Heart left ventricle (tissue), 16 donors: Measurements from ENCODE around the gene GNAQ. TPM values are rescaled to one million over a fixed set of nuclear protein-coding genes. Genes with fewer than 3 reads are reported as not detected.

Experiments used
- ATAC-seq, 4 donors: fragments of 200-7000 bp; cut with Tn5 transposase; one replicate each; pipeline ENCODE4 v1.9.1; 2020 to 2022; ENCODE audit warnings: moderate library complexity in 4 of 4, mild to moderate bottlenecking in 3 of 4, moderate number of reproducible peaks in 1 of 4
- DNase-seq, 5 donors: peaks; one replicate each; pipeline ENCODE4 v3.0.0-alpha.2; 2020
- H3K27ac ChIP-seq, 12 donors: fragments of 200-600 bp; sonication (generic) in 4 of 12; one replicate each; pipeline versions ENCODE4 v1.5.0 to v1.8.0; 2016 to 2022; ENCODE audit warnings: mild to moderate bottlenecking in 2 of 12
- H3K27me3 ChIP-seq, 9 donors: fragments of 200-600 bp; sonication (generic) in 2 of 9; one replicate each; pipeline versions ENCODE4 v1.5.1 to v1.8.0; 2016 to 2022; ENCODE audit warnings: mild to moderate bottlenecking in 3 of 9
- H3K36me3 ChIP-seq, 9 donors: fragments of 200-600 bp; sonication (generic) in 2 of 9; one replicate each; pipeline versions ENCODE4 v1.5.0 to v1.8.0; 2018 to 2022; ENCODE audit warnings: mild to moderate bottlenecking in 2 of 9
- H3K4me1 ChIP-seq, 12 donors: fragments of 200-600 bp; sonication (generic) in 4 of 12; one replicate each; pipeline versions ENCODE4 v1.5.0 to v1.8.0; 2016 to 2022; ENCODE audit warnings: mild to moderate bottlenecking in 3 of 12
- H3K4me3 ChIP-seq, 12 donors: fragments of 200-600 bp; sonication (generic) in 4 of 12; one replicate each; pipeline versions ENCODE4 v1.5.0 to v1.8.0; 2017 to 2022; ENCODE audit warnings: mild to moderate bottlenecking in 9 of 12, moderate library complexity in 4 of 12
- H3K9me3 ChIP-seq, 12 donors: fragments of 200-600 bp; sonication (generic) in 4 of 12; one replicate each; pipeline versions ENCODE4 v1.5.0 to v1.8.0; 2016 to 2022; ENCODE audit warnings: mild to moderate bottlenecking in 1 of 12
- POLR2A ChIP-seq, 2 donors: fragments of 450-650 bp; IDR thresholded peaks; one replicate each; pipeline ENCODE4 v1.6.1; 2017; ENCODE audit warnings: antibody characterized with exemption in 2 of 2, mild to moderate bottlenecking in 2 of 2, moderate library complexity in 2 of 2
- WGBS, 4 donors: extraction: QIAGEN DNeasy Blood & Tissue Kit in 2 of 4; methylation state at CpG; one replicate each; pipeline versions ENCODE4 v1.1.5 to v1.1.7; 2013 to 2018; 5-methylcytosine and 5-hydroxymethylcytosine counted together
- intact Hi-C, 10 donors: fragments of 100-400 bp; cut with DNase I; formaldehyde crosslinking; loops; one replicate each; pipeline versions ENCODE4 v1.11.1 to v1.14.2; 2022
- polyA plus RNA-seq, 2 donors: library from polyadenylated mRNA; stranded (reverse); fragments of 200-250 nt; gene quantifications; one replicate each; pipeline ENCODE4 v1.2.3, GENCODE V29; 2013
- total RNA-seq, 9 donors: library from RNA; depleted of rRNA in 2 of 9; stranded (reverse); fragments of >200 nt in 2 of 9; fragmentation: NEBNext Ultra II Directional in 3 of 9; extraction: Animal tissue kit (Norgen Biotek cat#: 25700) in 3 of 9; gene quantifications; one replicate each; pipeline versions ENCODE4 v1.1.0 to v1.2.4, GENCODE V29; 2016 to 2023
- TF ChIP-seq, protein P1 (sequence below), 12 donors: fragments of 200-600 bp; sonication (generic) in 4 of 12; IDR thresholded peaks; one replicate each; pipeline versions ENCODE4 v1.5.0 to v1.8.0; 2018 to 2022; ENCODE audit warnings: antibody characterized with exemption in 12 of 12, mild to moderate bottlenecking in 5 of 12
- donor health status: ischemic (EF 13 %, LVEDD 7.1; RV severe dilation, severe dysfunction).
- donor health status: healthy with polysubstance abuse.
- donor health status: DM: no; HTN: yes; CAD: no.
- donor health status: DM: no; HTN: no; CAD: no.
- donor health status: ischemic (EF 25% LVEDD 6.9; RV normal size, moderate dysfunction).
- donor health status: ischemic (EF 25% LVEDD 5.7; RV mildly dilated, moderate dysfunction).
- donor health status: healthy.
- donor health status: DM: yes; HTN: yes; CAD: no.
- donor health status: ischemic (EF 35%, LVEDD 5.7; RV mildly dilated, moderate dysfunction).
- donor health status: nonischemic (EF 11% LVEDD 7.7; RV severe dilation, severe dysfunction).
- donor health status: DM: yes; HTN: yes; CAD: no.
- donor health status: PGD.
- donor health status: ischemic (EF 29% LVEDD 5.4; RV normal size, mild dysfunction).
- donor health status: nonischemic (EF 23%, LVEDD 6.1; RV moderate dilation, normal function).

The GNAQ gene
- total and polyA plus RNA-seq, 11 donors, result 4.8 to 34.1 (median 11.3) TPM

- DNase-seq (no peak), ATAC-seq (no peak)
- Histone ChIP-seq H3K4me1 (peaks cover 0 to 47% (median 8%) of the 10 kb centered on the region in 12 donors), H3K36me3 (no peaks in the 10 kb centered on the region), H3K27me3 (no peaks in the 10 kb centered on the region), H3K27ac (peak overlapping the region in 1 of 12 donors; percentile 5), H3K9me3 (no peaks in the 10 kb centered on the region), H3K4me3 (no peak overlapping the region)
- TF ChIP-seq, protein P1, sequence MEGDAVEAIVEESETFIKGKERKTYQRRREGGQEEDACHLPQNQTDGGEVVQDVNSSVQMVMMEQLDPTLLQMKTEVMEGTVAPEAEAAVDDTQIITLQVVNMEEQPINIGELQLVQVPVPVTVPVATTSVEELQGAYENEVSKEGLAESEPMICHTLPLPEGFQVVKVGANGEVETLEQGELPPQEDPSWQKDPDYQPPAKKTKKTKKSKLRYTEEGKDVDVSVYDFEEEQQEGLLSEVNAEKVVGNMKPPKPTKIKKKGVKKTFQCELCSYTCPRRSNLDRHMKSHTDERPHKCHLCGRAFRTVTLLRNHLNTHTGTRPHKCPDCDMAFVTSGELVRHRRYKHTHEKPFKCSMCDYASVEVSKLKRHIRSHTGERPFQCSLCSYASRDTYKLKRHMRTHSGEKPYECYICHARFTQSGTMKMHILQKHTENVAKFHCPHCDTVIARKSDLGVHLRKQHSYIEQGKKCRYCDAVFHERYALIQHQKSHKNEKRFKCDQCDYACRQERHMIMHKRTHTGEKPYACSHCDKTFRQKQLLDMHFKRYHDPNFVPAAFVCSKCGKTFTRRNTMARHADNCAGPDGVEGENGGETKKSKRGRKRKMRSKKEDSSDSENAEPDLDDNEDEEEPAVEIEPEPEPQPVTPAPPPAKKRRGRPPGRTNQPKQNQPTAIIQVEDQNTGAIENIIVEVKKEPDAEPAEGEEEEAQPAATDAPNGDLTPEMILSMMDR (IDR thresholded peaks at IDR 0.05), result no peak
- no peak for TF ChIP-seq POLR2A (IDR thresholded peaks at IDR 0.05)
- intact Hi-C loops, result loop anchor here in 1 of 10 donors (10.0 kb wide), 1 partner anchor 404 kb away; no protein-coding TSS in a partner anchor
- WGBS, 4 donors, result 65 to 87% (median 67%) methylated on average over 1 of the region's 1 CpG
These were observed 192.6 kb downstream of the GNAQ start for GRCh38 chr9:77838986-77839385.

DNA sequence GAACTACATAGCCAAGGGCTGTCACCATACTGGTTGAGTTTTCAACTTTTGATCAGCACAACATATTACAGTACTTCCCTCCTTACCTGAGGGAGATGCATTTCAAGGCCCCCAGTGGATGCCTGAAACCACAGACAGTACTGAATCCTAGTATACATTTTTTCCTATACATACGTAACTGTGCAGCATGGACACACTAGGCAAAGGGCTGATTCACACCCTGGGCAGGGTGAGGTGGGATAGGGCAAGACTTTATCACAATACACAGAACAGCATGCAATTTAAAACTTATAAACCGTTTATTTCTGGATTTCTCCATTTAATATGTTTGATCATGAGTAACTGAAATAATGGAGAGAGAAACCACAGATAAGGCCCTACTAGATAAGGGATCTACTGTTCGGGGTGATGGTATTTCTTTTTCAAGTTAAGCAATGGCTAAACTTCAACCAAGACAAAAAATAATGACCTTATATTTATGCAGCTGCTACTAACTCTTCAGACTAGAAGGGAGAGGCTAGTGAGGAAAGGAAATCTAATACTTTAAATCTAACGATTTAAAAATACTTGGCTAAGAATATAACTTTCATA lies 196.6 kb downstream of the GNAQ start:
- H3K4me3 ChIP-seq, result no peak overlapping the region
- no peaks in the 10 kb centered on the region for H3K27me3 ChIP-seq
- intact Hi-C loops, result loop anchor here in 1 of 10 donors (10.0 kb wide), 1 partner anchor 400 kb away; no protein-coding TSS in a partner anchor
- no peak for ATAC-seq
- no peak overlapping the region for H3K27ac ChIP-seq
- TF ChIP-seq, protein P1 (IDR thresholded peaks at IDR 0.05), result no peak
- no peak for TF ChIP-seq POLR2A (IDR thresholded peaks at IDR 0.05)
- H3K4me1 ChIP-seq, result peaks cover 0 to 42% (median 10%) of the 10 kb centered on the region in 12 donors
- DNase-seq, result no peak
- WGBS, 4 donors, result 71 to 82% (median 75%) methylated on average over 4 of the region's 4 CpGs
- no peaks in the 10 kb centered on the region for H3K36me3 ChIP-seq
- H3K9me3 ChIP-seq, result no peaks in the 10 kb centered on the region

GRCh38 chr9:77833561-77834429 lies 197.8 kb downstream of the GNAQ start:
- Histone ChIP-seq H3K4me3 (no peak overlapping the region), H3K27me3 (no peaks in the 10 kb centered on the region), H3K9me3 (no peaks in the 10 kb centered on the region), H3K27ac (peak overlapping the region in 2 of 12 donors; percentile 20 to 25), H3K36me3 (no peaks in the 10 kb centered on the region), H3K4me1 (peaks cover 0 to 42% (median 5%) of the 10 kb centered on the region in 12 donors)
- DNase-seq, result no peak
- TF ChIP-seq, protein P1 (IDR thresholded peaks at IDR 0.05), result no peak
- TF ChIP-seq POLR2A (IDR thresholded peaks at IDR 0.05), result no peak
- no peak for ATAC-seq
- intact Hi-C loops, result loop anchor here in 1 of 10 donors (10.0 kb wide), 1 partner anchor 399 kb away; no protein-coding TSS in a partner anchor
- WGBS, 4 donors, result 69 to 82% (median 74%) methylated on average over 1 of the region's 1 CpG

DNA sequence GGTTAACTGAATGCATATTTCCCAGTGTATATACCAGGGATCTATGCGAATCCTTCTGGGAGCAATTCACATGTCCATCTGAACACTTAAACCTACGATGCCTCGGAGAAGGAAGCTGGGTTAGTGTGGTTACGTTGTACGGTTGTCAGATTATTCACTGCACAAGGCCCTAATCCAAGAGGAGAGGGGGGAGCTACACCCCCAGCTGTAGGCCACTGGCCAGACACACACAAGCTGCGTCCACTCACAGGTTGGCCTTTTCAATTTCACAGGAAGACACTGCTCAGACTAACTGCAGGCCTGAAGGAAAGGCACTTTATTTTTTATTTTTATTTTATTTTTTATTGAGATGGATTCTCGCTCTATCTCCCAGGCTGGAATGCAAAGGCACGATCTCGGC lies 199.0 kb downstream of the GNAQ start:
- Histone ChIP-seq H3K4me1 (peaks cover 0 to 47% (median 6%) of the 10 kb centered on the region in 12 donors), H3K27me3 (no peaks in the 10 kb centered on the region), H3K9me3 (no peaks in the 10 kb centered on the region), H3K36me3 (no peaks in the 10 kb centered on the region), H3K27ac (peak overlapping the region in 1 of 12 donors; percentile 25), H3K4me3 (no peak overlapping the region)
- no peak for TF ChIP-seq POLR2A (IDR thresholded peaks at IDR 0.05)
- TF ChIP-seq, protein P1 (IDR thresholded peaks at IDR 0.05), result no peak
- 83 to 88% (median 87%) methylated on average over 9 of the region's 9 CpGs for WGBS, 4 donors
- ATAC-seq (peak; percentile 43 to 85 (median 68)), DNase-seq (peak in 3 of 5 donors; percentile 29 to 47 (median 43))
- intact Hi-C loops, result loop anchor here in 1 of 10 donors (10.0 kb wide), 1 partner anchor 398 kb away; no protein-coding TSS in a partner anchor
